Mucosa of gallbladder (tissue), 1 donor: ENCODE data around the gene DBP. TPM values are rescaled to one million over a fixed set of nuclear protein-coding genes. Genes with fewer than 3 reads are reported as not detected.
A peak's percentile ranks its signal among the peaks of the same experiment; 100 is the strongest.

Source experiments
- DNase-seq: peaks from one replicate; pipeline ENCODE4 v3.0.0-alpha.2; 2020; ENCODE audit warnings: low spot score
- total RNA-seq: library from RNA; stranded (reverse); gene quantifications from one replicate; pipeline ENCODE4 v1.2.1, GENCODE V29; 2021
- donor health status: DM: no; HTN: no; CAD: no.

The DBP gene
- total RNA-seq, 1 donor from 2014 or later: 39.9 TPM

- peak; percentile 72 for DNase-seq
Measured at GRCh38 chr19:48613024-48613851, 23.9 kb downstream of the DBP start.

- no peak for DNase-seq
Measured at GRCh38 chr19:48611872-48612271, 25.3 kb downstream of the DBP start.

GRCh38 chr19:48609571-48610108 is 27.5 kb downstream of the DBP start:
- no peak for DNase-seq

- DNase-seq: no peak
Measured at GRCh38 chr19:48608798-48609263, 28.3 kb downstream of the DBP start.

GRCh38 chr19:48607359-48607755 is 29.8 kb downstream of the DBP start:
- DNase-seq: no peak

GRCh38 chr19:48606463-48607358 is 30.5 kb downstream of the DBP start, which contains the start of gene SPACA4:
SPACA4 (plus strand) TSS chr19:48606742; CDS start chr19:48606979, 237 bp downstream.
- no peak for DNase-seq

GRCh38 chr19:48603850-48604249 is 33.3 kb downstream of the DBP start:
- DNase-seq: no peak

- no peak for DNase-seq
Measured at GRCh38 chr19:48603449-48603848, 33.7 kb downstream of the DBP start.

- no peak for DNase-seq
Measured at GRCh38 chr19:48603001-48603400, 34.2 kb downstream of the DBP start.

- no peak for DNase-seq
Measured at GRCh38 chr19:48600679-48601417, 36.3 kb downstream of the DBP start.

GRCh38 chr19:48598996-48599700 is 38.0 kb downstream of the DBP start:
- DNase-seq: no peak

GRCh38 chr19:48596679-48597465 is 40.3 kb downstream of the DBP start:
- DNase-seq: no peak

- no peak for DNase-seq
Measured at GRCh38 chr19:48596237-48596636, 40.9 kb downstream of the DBP start.

- no peak for DNase-seq
Measured at GRCh38 chr19:48595833-48596232, 41.3 kb downstream of the DBP start.

- DNase-seq: no peak
Measured at GRCh38 chr19:48595171-48595570, 42.0 kb downstream of the DBP start.

- no peak for DNase-seq
Measured at GRCh38 chr19:48591021-48591420, 46.2 kb downstream of the DBP start.

- DNase-seq: peak; percentile 92
Measured at GRCh38 chr19:48588670-48589401, 48.3 kb downstream of the DBP start.

- no peak for DNase-seq
Measured at GRCh38 chr19:48587387-48587786, 49.8 kb downstream of the DBP start.

GRCh38 chr19:48582168-48582567 is 55.0 kb downstream of the DBP start:
- DNase-seq: no peak
